ENCODE results near the gene VAX1. TPM values are rescaled to one million over a fixed set of nuclear protein-coding genes. Genes with fewer than 3 reads are reported as not detected.

Gene VAX1
- total RNA-seq, 4 donors from 2014 or later, result not detected

- Histone ChIP-seq H3K9me3 (no peaks in the 10 kb centered on the region), H3K4me3 (no peak overlapping the region), H3K27me3 (peaks cover 51% of the 10 kb centered on the region), H3K4me1 (peaks cover 15% of the 10 kb centered on the region), H3K27ac (no peak overlapping the region), H3K36me3 (no peaks in the 10 kb centered on the region)
- 73% methylated on average over 3 of the region's 3 CpGs for WGBS
- TF ChIP-seq CTCF (IDR thresholded peaks at IDR 0.05) (no peak), EP300 (IDR thresholded peaks at IDR 0.05) (no peak), POLR2AphosphoS5 (IDR thresholded peaks at IDR 0.05) (no peak)
- DNase-seq (ENCODE audit: low spot score in 2 of 2), result no peak
These were observed 40.1 kb upstream of the VAX1 start for GRCh38 chr10:117178190-117178589.

- peak overlapping the region; percentile 48 for H3K4me3 ChIP-seq
- 21% methylated on average over 12 of the region's 12 CpGs for WGBS
- TF ChIP-seq CTCF (IDR thresholded peaks at IDR 0.05), result peak; percentile 43 to 68
- TF ChIP-seq POLR2A (IDR thresholded peaks at IDR 0.05), result no peak
- no peaks in the 10 kb centered on the region for H3K36me3 ChIP-seq
- no peaks in the 10 kb centered on the region for H3K9me3 ChIP-seq
- H3K27me3 ChIP-seq, result peaks cover 65% of the 10 kb centered on the region
- DNase-seq (ENCODE audit: low spot score in 2 of 2), result peak; percentile 81 to 86
- H3K27ac ChIP-seq, result no peak overlapping the region
- H3K4me1 ChIP-seq, result peaks cover 15% of the 10 kb centered on the region
These were observed 37.9 kb upstream of the VAX1 start for GRCh38 chr10:117175901-117176534.

GRCh38 chr10:117175215-117175900, 37.3 kb upstream of the VAX1 start:
- TF ChIP-seq POLR2A (IDR thresholded peaks at IDR 0.05) (no peak), EP300 (IDR thresholded peaks at IDR 0.05) (no peak), CTCF (IDR thresholded peaks at IDR 0.05) (no peak), POLR2AphosphoS5 (IDR thresholded peaks at IDR 0.05) (no peak)
- peaks cover 15% of the 10 kb centered on the region for H3K4me1 ChIP-seq
- no peaks in the 10 kb centered on the region for H3K9me3 ChIP-seq
- peaks cover 65% of the 10 kb centered on the region for H3K27me3 ChIP-seq
- 2% methylated on average over 31 of the region's 46 CpGs for WGBS
- H3K36me3 ChIP-seq, result no peaks in the 10 kb centered on the region
- DNase-seq (ENCODE audit: low spot score in 2 of 2), result peak in 1 of 2 donors; percentile 66
- no peak overlapping the region for H3K27ac ChIP-seq
- peak overlapping the region; percentile 48 for H3K4me3 ChIP-seq

GRCh38 chr10:117174439-117175214, 36.6 kb upstream of the VAX1 start:
- Histone ChIP-seq H3K36me3 (no peaks in the 10 kb centered on the region), H3K4me3 (peak overlapping the region; percentile 48), H3K27me3 (peaks cover 66% of the 10 kb centered on the region), H3K9me3 (no peaks in the 10 kb centered on the region), H3K27ac (no peak overlapping the region), H3K4me1 (peaks cover 15% of the 10 kb centered on the region)
- TF ChIP-seq CTCF (IDR thresholded peaks at IDR 0.05) (peak; percentile 73 to 81), EP300 (IDR thresholded peaks at IDR 0.05) (no peak)
- WGBS, result 1% methylated on average over 13 of the region's 16 CpGs
- peak; percentile 82 to 88 for DNase-seq (ENCODE audit: low spot score in 2 of 2)

GRCh38 chr10:117170244-117170643, 32.2 kb upstream of the VAX1 start:
- Histone ChIP-seq H3K4me1 (peaks cover 35% of the 10 kb centered on the region), H3K4me3 (no peak overlapping the region), H3K36me3 (no peaks in the 10 kb centered on the region), H3K27me3 (peaks cover 95% of the 10 kb centered on the region), H3K27ac (no peak overlapping the region), H3K9me3 (no peaks in the 10 kb centered on the region)
- 19% methylated on average over 6 of the region's 6 CpGs for WGBS
- no peak for DNase-seq (ENCODE audit: low spot score in 2 of 2)
- TF ChIP-seq POLR2AphosphoS5 (IDR thresholded peaks at IDR 0.05), result no peak
- TF ChIP-seq EP300 (IDR thresholded peaks at IDR 0.05), result no peak
- no peak for TF ChIP-seq CTCF (IDR thresholded peaks at IDR 0.05)
- no peak for TF ChIP-seq POLR2A (IDR thresholded peaks at IDR 0.05)

All from suprapubic skin (tissue), 4 donors.